Glutamatergic neuron (in vitro differentiated cells): ENCODE data around the gene DARS2. TPM values are rescaled to one million over a fixed set of nuclear protein-coding genes. Genes with fewer than 3 reads are reported as not detected.

ENCODE experiments used
- DNase-seq: peaks from one replicate; pipeline ENCODE4 v3.0.0; 2022
- H3K27ac Mint-ChIP-seq: one replicate; pipeline ENCODE4 v1.8.0; 2020; ENCODE audit warnings: mild to moderate bottlenecking, mixed read lengths, inconsistent platforms; ENCODE audit not compliant: unreplicated experiment
- H3K27me3 Mint-ChIP-seq: one replicate; pipeline ENCODE4 v1.8.0; 2020; ENCODE audit warnings: mild to moderate bottlenecking, moderate library complexity, mixed read lengths, inconsistent platforms; ENCODE audit not compliant: unreplicated experiment
- H3K36me3 Mint-ChIP-seq: one replicate; pipeline ENCODE4 v1.8.0; 2020; ENCODE audit warnings: mild to moderate bottlenecking, mixed read lengths, inconsistent platforms; ENCODE audit not compliant: unreplicated experiment
- H3K4me1 Mint-ChIP-seq: one replicate; pipeline ENCODE4 v1.8.0; 2020; ENCODE audit warnings: mild to moderate bottlenecking, low read depth, mixed read lengths, inconsistent platforms; ENCODE audit not compliant: unreplicated experiment
- H3K4me3 Mint-ChIP-seq: one replicate; pipeline ENCODE4 v1.8.0; 2020; ENCODE audit warnings: mild to moderate bottlenecking, mixed read lengths, inconsistent platforms; ENCODE audit not compliant: unreplicated experiment
- H3K9me3 Mint-ChIP-seq: one replicate; pipeline ENCODE4 v1.8.0; 2020; ENCODE audit warnings: mild to moderate bottlenecking, moderate library complexity, mixed read lengths, inconsistent platforms; ENCODE audit not compliant: unreplicated experiment
- total RNA-seq: library from RNA; stranded (reverse); fragmentation: NEBNext Ultra II Directional; extraction: Animal tissue kit (Norgen Biotek cat#: 25700); gene quantifications from one replicate; pipeline ENCODE4 v1.2.1, GENCODE V29; 2021; ENCODE audit not compliant: unreplicated experiment
- TF ChIP-seq, protein P1 (sequence below): fragments of 200-600 bp; sonication (generic); IDR thresholded peaks from one replicate; pipeline ENCODE4 v1.5.0; 2021; ENCODE audit not compliant: partially characterized antibody, unreplicated experiment

DARS2 gene
- total RNA-seq, 1 donor from 2014 or later: 17.0 TPM

DNA sequence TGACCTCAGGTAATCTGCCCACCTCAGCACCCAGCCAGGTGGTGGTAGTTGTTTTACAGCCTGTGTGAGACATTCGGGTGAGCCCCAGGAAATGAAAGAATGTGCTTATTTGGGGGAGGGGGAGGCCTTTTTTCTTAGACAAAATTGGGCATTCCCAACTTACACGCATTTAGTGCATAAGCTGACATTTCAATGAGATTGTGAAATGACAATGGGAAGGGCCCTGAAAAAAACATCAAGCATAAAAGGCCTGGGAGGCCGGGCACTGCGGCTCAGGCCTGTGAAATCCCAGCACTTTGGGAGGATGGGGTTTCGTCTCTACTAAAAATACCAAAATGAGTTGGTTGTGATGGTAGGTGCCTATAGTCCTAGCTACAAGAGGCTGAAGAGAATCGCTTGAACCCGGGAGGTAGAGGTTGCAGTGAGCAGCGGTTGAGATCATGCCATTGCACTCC is 38.3 kb downstream of the DARS2 start:
- Mint-ChIP-seq H3K9me3 (peaks cover 5% of the 10 kb centered on the region), H3K27ac (no peak overlapping the region), H3K27me3 (peaks cover 2% of the 10 kb centered on the region), H3K4me1 (peaks cover 17% of the 10 kb centered on the region), H3K4me3 (no peak overlapping the region), H3K36me3 (peaks cover 4% of the 10 kb centered on the region)
- TF ChIP-seq, protein P1, sequence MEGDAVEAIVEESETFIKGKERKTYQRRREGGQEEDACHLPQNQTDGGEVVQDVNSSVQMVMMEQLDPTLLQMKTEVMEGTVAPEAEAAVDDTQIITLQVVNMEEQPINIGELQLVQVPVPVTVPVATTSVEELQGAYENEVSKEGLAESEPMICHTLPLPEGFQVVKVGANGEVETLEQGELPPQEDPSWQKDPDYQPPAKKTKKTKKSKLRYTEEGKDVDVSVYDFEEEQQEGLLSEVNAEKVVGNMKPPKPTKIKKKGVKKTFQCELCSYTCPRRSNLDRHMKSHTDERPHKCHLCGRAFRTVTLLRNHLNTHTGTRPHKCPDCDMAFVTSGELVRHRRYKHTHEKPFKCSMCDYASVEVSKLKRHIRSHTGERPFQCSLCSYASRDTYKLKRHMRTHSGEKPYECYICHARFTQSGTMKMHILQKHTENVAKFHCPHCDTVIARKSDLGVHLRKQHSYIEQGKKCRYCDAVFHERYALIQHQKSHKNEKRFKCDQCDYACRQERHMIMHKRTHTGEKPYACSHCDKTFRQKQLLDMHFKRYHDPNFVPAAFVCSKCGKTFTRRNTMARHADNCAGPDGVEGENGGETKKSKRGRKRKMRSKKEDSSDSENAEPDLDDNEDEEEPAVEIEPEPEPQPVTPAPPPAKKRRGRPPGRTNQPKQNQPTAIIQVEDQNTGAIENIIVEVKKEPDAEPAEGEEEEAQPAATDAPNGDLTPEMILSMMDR: no peak
- no peak for DNase-seq

DNA sequence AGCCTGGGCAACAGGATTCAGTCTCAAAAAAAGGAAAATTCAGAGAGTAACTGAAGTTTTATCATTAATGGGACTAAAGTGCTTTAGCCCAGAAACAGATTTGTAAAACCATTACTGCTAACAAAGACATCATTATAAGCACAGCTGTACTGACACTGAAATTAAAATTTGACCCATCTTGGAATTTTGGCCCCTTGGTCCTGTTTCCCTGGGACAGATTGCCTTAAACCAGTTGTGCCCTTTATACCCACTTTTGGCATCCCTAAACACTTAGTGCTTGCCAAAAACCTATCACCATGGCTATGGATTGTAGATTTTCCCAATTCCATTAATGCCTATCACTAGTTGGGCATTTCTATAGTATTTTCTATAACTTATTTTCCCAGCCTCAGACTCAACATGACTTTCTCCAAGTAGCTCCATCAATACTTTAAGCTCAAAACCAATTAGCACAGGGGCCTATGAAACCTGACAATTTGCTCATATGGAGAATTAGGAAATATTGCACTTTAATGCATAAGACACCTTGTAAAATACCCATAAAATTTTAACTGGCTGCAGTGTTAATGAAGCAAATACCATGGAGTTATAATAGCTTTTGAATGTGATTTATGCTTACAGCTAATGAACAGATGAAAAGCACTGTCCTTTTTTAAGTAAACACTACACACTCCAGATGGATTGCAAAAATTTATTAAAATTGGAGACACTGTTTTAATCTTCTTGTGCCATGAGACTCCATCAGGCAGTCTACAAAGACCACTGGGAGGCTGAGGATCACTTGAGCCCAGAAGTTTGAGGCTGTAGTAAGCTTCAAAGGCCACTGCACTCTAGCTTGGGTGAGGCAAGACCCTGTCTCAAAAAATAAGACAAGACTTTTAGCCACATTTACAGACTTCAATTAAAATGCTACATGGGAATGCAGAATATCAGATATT is 39.0 kb downstream of the DARS2 start:
- DNase-seq: no peak
- H3K4me3 Mint-ChIP-seq: no peak overlapping the region
- peaks cover 8% of the 10 kb centered on the region for H3K9me3 Mint-ChIP-seq
- TF ChIP-seq, protein P1: no peak
- H3K36me3 Mint-ChIP-seq: peaks cover 4% of the 10 kb centered on the region
- peaks cover 17% of the 10 kb centered on the region for H3K4me1 Mint-ChIP-seq
- H3K27me3 Mint-ChIP-seq: peaks cover 4% of the 10 kb centered on the region
- no peak overlapping the region for H3K27ac Mint-ChIP-seq

DNA sequence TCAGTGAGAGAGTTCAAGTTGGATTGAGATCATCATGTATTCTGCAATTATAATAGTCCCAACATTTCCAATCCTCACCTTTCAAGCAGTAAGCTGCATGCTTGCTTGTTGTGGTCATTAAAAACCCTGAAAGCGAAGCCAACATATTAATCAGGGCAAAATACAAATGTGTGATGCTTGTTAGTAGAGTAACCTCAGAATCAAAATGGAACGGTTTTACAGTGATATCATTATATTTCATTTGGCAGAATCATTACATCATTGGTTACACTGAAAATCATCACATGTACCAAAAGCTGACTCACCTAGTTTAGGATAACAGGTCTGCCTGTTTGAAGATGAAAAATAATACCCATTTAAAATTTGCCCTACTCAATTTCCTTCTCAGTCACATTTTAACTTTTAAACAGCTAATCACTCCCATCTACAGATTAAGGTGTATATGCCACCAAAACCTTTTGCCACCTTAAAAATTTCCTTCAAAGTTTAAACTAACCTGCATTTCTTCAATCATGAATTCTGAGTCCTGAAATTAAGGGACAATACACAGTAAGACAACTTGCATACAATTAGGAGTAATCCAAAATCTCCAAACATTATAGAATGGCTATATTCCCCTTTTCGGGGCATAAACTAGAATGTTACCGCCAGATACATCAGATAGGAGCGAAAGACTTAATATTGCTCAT is 39.9 kb downstream of the DARS2 start:
- no peak overlapping the region for H3K27ac Mint-ChIP-seq
- peaks cover 4% of the 10 kb centered on the region for H3K36me3 Mint-ChIP-seq
- peaks cover 7% of the 10 kb centered on the region for H3K27me3 Mint-ChIP-seq
- no peak for DNase-seq
- H3K9me3 Mint-ChIP-seq: peaks cover 14% of the 10 kb centered on the region
- peaks cover 18% of the 10 kb centered on the region for H3K4me1 Mint-ChIP-seq
- TF ChIP-seq, protein P1: no peak
- H3K4me3 Mint-ChIP-seq: no peak overlapping the region

DNA sequence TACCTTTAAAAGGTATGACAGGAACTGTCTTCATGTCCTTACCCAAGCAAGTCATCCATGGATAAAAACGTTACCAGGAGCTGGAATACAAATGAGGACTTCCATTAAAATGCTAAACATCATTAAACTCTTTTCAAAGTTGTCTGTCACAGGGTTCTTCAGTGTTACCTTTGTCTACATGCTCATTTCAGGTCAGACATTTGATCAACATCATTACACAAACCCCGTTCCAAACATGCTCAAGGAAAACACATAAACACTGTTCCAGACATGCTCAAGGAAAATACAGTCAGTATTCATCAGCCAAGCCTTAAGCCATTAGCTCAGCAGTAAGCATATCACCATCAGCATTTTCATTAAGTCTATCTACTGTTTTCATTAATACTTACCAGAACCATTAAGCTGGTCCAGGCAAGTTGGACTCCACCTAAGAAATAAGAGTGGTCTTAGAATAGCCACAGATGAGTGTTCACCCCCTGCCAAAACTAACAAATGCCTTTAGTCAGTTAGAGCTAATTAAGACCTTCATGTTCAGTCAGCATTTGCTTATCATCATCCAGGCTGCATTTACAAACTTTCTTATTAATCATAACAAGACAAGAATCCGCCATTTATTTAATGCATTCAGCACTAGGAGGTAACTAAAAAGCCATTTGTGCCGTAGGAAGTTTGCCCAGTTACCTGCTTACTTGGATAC is 41.1 kb downstream of the DARS2 start:
- Mint-ChIP-seq H3K36me3 (peaks cover 4% of the 10 kb centered on the region), H3K4me1 (peaks cover 18% of the 10 kb centered on the region), H3K4me3 (peak overlapping the region; percentile 98), H3K9me3 (peaks cover 14% of the 10 kb centered on the region), H3K27me3 (peaks cover 7% of the 10 kb centered on the region), H3K27ac (peak overlapping the region; percentile 33)
- TF ChIP-seq, protein P1: no peak
- DNase-seq: no peak
